GM19043 (cell line): ENCODE results near the gene STRIP2.
"Not testable (repeated sequence)": the region's sequence is repeated elsewhere in the genome, so short reads cannot be mapped to it uniquely, and the experiment has no call there.

Experiments used
- ATAC-seq: cut with Tn5 transposase; IDR thresholded peaks from one replicate; pipeline ENCODE4 v1.9.1; 2021; ENCODE audit warnings: low read depth; ENCODE audit not compliant: unreplicated experiment

STRIP2 gene

DNA sequence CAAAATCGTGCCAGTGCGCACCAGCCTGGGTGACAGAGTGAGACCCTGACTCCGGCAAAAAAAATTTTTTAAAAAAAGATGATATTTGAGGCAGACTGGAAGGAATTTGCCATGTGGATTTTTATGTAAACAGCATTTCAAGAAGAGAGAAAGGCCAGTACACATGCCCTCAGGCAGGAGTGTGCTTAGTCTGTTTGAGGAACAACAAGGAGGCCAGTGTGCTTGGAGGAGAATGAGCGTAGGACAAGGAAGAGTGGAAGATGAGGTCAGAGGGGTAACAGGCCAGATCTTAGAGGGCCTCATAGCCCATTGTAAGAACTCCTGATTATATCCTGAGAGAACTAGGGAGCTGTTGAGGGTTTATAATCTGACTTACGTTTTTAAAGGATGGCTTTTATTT is 17.2 kb upstream of the STRIP2 start:
- ATAC-seq = no peak

DNA sequence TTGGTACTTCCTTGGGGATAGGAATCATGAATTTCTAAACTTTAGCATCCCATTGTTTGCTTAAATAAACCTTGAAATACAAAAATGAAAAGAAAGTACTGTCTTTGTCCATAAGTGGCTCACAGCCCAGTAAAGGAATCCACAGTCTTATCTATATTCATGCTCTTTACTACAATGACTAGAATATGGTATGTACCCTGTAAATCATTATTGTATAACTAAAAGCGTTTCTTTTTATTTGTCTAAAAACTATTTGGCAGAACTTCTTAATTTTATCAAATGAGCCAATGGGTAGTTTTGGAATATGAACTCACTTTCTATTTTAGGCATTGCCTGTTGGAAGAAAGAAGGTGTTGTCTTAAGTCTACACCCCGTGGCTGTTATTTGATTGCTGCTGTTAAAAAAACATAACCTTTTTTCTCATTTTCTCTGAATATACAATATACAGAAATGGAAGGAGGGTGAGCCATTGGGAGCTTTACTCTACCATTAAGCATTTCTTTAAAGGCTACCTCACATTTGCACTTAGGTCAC is 12.4 kb upstream of the STRIP2 start:
- no peak for ATAC-seq

DNA sequence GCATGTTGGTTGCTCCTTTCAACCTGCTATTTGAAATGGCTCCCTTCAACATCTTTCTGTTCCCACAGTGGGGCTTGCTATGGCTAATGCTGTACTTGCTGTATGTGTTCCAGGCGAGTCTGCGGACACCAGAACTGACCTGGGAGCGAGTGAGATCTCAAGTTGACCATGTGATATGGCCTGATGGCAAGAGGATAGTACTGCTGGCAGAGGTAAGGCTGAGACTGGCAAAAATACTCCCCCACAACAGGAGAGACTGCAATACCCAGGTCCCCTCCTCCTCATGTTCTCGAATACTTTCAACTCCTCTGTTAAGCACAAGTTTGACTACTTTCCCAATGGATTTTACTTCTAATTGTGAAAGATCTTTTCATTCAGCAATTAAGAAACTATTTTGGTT is 11.5 kb upstream of the STRIP2 start:
- ATAC-seq = no peak

DNA sequence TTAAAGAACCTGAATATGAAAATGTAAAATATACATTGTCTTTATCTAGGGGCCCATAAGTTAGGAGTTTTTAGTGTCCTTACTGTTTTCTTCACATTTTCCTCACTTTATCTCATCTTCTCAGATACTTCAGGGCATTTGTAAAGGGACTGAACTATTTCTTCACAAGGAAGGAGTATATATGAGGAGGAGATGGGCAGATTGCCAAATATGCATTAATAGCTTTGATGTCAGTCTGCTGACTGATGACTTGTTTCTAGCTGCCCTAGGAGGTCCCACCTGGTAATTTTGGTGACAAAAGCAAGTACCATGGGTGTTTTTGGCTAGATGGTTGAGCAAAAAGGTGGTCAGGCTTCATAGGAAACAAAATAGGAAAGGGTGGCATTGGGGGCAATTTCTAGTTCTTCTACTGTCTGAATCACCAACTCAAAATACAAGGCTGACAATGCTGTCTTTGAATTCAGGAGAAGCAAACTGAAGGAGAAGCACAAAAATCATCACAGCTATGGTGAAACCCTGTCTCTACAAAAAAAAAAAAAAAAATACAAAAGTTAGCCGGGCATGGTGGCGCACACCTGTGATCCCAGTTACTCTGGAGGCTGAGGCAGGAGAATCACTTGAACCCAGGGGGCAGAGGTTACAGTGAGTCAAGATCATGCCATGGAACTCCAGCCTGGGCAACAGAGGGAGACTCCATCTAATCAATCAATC is 10.4 kb upstream of the STRIP2 start:
- no peak for ATAC-seq

DNA sequence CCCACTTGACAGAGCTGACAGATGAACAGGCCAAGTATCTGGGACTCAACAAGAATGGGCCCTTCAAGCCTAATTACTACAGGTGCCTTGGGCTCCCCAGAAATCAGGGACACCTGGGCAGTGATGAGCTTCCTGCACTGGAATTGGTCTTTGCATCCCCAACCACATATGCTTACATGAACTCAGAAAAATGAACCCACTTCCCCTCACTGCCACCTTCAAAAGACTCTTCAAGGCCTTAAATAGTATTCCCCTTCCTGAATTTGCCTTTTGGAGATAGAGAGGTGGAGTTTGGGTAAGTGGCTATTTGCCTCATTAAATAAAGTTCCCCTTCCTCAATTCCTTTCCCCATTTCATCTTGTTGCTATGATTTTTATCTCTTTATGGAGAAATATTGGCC is 7.8 kb upstream of the STRIP2 start:
- ATAC-seq = no peak

DNA sequence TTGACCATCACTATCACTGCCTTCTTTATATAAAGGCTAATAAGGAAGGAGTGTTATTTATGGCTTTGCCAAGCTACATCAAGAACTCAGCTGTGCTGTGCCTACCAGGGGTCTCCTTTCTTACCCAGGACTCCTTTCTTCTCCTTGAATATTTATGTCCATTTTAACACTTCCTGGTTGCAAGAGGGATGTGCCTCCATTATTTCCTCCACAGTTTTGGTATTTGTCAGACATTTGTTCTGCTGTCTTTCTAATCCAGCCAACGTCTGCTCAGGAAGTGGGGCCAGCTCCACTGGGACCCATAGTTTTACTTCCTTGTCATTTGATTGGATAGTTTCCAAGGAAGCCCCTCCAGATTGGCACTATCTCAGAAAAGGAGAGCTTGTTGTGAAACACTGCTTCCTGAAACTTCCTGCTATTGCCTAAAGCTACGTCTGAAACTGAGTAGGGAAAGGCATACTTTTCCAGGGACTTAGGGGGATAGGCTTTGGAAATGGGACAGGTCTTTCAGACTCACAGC is 6.6 kb upstream of the STRIP2 start:
- no peak for ATAC-seq

DNA sequence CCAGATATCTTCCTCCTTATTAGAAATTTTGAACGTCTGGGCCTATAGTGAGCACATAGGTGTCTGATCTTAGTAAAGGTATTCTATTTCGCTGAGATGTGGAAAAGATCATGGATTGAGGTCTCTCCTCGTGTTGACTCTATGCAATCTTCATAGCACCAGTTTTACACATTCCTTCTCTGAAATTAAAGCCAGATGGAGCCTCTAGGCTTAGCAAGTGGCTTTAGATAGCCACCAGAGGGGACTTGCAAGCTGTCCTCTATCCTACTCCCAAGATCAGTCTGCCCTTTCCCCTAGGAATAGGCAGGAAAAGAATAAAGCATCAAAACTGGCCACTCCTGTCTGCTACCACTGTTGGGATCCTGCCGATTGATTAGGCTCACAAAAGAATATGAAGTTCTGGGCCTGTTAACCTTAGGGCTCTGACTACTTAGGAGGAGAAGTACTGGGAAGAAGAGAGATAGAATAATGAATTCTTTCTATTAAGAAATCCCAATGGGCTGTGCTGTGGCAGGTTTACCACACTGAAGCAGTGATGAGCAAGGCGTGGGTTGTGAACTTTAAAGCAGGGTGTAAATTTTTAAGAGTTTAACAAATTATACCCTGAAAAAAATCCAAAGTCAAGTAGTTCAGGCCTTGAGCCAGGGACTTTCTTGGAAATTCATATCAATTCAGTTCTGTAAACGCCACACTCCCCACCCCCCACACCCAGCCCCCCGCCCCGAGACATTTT is 2.2 kb upstream of the STRIP2 start:
- no peak for ATAC-seq

DNA sequence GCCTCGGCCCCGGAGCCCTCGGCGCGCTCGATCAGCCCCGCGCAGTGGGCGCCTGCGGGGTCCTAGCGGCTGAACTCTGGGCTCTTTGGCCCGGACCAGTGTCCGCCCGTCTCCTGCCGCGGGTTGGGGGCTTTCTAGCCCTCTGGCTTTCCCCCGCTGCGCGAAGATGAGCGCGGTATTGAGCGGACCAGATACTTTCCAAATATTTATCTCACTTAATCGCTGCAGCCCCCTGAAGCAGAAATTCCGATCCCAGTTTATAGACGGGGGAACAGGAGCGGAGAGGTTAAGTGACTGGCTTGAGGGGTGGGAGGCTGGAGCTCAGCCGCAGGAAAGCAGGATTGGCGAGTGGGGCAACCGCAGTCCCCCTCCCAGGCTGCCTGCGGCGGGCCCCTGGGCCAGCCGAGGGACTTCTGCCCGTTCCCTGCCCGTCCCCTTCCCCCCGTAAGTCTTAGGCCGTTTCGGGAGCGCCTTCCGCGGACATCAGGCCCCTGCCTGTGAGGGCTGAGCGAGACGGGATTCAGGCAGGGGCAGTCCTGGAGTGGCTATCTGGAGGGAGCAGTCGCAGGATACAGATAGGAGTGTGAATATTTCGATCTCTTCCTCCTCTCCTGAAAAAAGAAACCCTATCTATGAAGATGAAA is 565 bp downstream of the STRIP2 start:
- no peak for ATAC-seq

DNA sequence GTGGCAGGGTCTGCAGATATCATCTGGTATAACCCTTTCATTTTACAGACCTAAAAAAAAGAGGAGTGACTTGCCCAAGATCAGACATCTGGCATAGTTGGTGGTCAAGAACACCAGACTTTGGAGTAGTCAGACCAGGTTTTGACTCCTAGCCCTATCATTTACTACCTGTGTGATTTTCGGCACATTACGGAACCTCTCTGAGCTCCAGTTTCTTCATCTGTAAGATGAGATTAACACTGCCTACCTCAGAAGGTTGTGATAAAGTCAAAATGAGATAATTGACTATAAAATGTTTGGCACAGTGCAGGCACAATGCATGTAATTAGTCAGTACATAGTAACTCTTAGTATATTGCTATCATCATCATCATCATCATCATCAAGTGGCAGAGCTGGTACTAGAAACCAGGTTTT is 1.2 kb downstream of the STRIP2 start:
- no peak for ATAC-seq

DNA sequence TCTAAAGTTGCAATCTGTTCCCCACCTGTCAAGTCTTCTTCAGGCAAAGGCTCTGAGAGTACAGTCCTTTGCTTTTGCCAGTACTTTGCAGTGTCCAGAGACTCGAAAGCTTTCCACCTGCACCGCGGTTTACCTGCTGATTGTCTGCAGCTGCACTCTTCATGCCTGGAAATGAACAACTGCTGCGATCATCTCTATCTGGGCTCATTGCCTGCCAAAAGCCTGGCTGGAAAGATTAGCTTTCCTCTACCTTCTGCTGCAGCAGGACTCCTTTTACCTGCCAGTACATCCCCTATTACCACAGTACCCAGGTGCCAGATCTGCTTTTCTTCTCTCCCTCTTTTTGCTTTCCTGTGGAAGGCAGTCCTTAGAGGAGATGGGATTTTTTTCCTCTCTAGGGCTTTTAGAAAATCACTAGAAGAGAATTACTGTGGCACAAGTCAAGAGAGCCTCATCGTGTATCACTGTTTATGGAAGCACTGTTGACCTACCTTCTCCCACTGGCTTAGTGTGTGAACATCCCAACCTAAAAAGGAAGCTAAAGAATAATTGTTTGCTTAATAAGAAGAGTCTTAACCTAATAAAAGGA is 2.2 kb downstream of the STRIP2 start:
- no peak for ATAC-seq

DNA sequence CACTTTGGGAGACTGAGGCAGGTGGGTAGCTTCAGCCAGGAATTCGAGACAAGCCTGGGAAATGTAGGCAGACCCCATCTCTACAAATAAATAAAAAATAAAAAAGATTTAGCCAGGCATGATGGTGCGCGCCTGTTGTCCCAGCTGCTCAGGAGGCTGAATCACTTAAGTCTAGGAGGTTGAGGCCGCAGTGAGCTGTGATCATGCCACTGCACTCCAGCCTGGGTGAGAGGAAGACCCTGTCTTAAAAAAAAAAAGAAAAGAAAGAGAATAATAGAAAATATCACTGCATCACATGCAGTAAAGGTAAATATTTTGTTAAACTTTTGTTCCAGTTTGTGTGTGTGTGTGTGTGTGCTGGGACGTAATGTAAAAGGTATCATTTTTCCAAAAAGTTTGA is 3.0 kb downstream of the STRIP2 start:
- ATAC-seq = no peak

DNA sequence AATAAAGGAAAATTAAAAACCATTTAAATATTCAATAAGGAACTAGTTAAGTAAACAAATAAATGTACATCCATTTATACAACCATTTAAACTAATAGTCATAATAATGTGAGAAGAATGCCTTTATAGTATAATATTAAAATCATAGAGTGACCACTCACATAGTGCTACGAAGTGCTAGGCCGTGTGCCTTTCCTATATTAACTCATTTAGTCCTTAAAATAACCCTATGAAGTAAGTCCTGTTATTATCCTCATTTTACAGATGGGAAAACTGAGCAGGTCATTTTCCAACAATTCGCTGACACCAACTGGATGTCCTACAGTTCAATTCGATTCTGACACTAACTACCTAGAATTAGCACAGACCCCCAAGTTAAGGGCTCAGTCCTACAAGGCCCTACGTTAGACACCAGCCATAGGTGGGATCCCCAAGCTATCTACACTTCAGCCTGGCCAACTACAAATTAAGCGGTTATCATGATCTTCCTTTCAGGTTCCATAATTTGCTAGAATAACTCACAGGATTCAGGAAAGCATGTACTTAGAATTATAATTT is 4.1 kb downstream of the STRIP2 start:
- ATAC-seq = no peak

DNA sequence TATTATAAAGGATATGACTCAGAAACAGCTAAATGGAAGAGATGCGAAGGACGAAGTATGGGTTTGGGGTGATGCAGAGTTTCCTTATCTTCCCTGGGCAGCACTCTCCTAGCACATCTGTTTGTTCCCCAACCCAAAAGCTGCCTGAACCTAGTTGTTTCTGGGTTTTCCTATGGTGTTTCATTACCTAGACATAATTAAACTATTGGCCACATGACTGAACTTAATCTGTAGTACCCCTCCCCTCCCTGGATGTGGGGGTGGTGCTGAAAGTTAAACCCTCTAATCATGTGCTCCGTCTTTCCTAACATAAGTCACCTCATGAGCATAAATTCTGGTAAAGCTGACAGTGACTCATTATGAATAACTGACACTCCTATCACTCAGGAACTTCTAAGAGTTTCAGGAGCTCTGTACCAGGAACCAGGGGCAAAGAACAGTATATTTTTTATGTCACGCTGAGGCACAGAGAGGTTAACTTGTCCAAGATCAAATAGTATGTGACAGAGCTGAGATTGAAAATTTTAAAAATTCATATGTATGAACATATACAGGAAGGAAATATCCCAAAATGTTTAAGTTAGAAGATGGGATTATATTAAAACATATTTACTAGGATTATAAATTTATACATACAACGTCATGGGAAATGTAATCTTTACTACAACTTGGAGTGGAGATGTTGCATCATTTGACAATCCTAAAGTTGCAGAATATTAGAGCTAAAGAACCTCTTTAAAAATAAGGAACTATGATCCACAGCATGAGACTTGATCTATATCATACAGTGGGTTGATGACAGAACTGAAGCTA is 4.8 kb downstream of the STRIP2 start:
- ATAC-seq = no peak

DNA sequence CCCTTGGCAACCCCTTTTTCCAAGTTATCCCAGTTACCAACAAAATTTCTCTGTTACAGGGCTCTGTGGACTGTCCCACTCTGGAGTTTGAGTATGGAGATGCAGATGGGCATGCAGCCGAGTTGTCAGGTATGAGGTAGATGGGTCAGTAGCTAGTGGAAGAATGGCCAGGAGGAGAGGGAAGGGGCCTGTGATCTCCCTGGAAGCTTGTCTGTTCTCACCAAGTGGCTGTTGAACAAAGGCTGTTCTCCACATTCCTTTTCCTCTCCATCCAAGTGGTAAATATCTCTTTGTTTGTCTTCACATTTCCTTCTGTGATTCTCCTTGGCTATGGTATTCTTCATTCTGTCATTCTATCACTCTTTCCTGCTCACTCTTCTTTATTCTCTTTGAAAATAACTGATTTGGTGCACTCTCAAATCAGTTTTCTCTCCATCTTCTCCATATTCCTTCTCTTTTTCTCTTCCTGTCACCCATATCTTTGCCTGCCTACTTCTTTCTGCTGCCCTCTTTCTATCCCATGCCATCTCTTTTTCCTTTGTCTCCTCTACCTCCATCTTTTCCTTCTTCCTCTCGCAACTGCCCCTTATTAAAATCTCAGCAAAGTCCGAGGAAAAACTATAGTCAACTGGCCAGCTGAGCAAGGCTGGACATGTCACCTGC is 5.9 kb downstream of the STRIP2 start:
- ATAC-seq = no peak

DNA sequence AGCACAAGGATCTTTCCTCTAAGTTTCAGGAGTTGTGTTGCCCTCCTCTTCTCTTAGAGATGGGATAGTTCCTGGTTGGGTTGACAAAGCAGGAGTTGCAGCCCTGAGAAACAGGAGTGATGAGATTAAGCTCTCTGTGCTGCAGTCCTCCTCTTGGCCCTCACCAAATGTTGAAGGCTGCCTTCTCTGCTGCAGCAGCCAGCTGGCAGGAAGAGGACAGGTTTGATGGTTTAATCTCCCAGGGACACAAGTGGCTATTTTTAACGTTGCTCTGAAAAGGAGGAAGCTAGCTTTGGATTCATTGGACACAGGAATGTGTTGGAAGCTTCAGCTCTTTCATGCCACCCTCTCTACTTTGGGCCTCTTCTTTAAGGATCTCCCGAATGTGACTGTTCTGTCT is 9.4 kb downstream of the STRIP2 start:
- no peak for ATAC-seq

DNA sequence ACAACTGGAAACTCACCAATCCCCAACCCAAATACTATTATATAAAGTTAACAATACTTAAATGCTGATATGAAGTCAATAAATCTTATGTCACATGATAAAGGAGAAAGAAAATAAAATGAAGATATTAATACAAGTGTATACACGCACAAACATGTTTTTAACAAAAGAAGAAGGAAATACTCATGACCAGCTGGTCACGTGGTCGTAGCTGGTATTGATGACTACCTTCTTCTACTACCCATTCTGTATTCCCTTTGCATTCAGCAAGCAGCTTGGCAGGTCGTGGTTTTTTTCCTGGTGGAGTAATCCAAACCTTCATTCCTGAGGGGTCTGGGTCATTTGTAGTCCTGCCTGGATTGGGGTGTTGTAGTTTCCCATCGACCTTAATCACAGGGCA is 10.5 kb downstream of the STRIP2 start:
- not testable (repeated sequence) for ATAC-seq

DNA sequence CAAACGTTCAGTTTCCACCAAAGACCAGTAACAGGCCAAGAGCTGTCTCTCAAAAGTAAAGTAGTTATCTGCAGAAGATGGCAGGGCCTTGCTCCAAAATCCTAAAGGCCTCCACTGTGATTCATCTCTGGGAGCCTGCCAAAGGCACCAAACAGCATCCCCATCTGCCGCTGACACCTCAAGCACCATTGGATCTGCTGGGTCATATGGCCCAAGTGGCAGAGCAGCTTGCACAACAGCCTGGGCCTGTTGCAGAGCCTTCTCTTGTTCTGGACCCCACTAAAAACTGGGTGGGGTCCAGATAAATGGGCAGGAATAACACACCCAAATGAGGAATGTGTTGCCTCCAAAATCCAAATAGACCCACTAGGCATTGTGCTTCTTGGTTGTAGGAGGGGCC is 12.7 kb downstream of the STRIP2 start:
- ATAC-seq = not testable (repeated sequence)

DNA sequence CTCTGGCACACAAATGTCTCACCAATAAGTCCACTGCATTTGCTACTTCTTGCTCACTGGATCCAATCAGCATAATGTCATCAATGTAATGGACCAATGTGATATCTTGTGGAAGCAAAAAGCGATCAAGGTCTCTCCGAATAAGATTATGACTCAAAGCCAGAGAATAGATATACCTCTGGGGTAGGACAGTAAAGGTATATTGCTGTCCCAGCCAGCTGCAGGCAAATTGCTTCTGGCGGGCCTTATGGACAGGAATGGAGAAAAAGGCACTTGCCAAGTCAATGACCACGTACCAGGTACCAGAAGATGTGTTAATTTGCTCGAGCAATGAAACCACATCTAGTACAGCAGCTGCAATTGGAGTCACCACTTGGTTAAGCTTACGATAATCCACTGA is 13.2 kb downstream of the STRIP2 start:
- not testable (repeated sequence) for ATAC-seq

DNA sequence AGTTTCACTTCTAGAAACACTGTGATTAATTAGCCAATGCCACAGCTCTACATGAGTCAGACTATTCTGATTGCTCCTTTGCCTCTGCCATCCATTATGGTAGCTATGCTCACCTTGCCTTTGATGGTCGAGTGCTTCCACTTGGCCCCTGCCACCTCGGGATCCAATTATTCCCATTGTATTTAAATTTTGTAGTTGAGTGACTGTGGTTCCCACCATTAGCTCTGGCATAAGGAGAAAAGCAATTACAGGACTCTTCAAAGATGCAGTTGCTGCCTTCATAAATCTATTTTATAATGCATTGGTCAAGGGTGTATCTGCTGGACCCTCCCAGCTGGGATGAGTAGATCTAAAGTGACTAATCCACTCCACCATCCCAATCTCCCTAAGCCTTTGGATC is 14.4 kb downstream of the STRIP2 start:
- not testable (repeated sequence) for ATAC-seq
